Activated T-cell treated with anti-CD3 and anti-CD28 coated beads for 24 hours (primary cell): Measurements from ENCODE around the gene ZNF664.
A peak's percentile ranks its signal among the peaks of the same experiment; 100 is the strongest.

ENCODE experiments used
- DNase-seq: peaks from one replicate; pipeline ENCODE4 v3.0.0-alpha.2; 2020; ENCODE audit warnings: low read depth

ZNF664 gene

GRCh38 chr12:124034297-124034696 is 61.3 kb downstream of the ZNF664 start:
- no peak for DNase-seq

GRCh38 chr12:124035163-124035562 is 62.1 kb downstream of the ZNF664 start:
- DNase-seq, result no peak

GRCh38 chr12:124036171-124036598 is 63.2 kb downstream of the ZNF664 start:
- no peak for DNase-seq

- DNase-seq, result peak; percentile 35
Measured at GRCh38 chr12:124036657-124037109, 63.7 kb downstream of the ZNF664 start.

- DNase-seq, result no peak
Measured at GRCh38 chr12:124037331-124037730, 64.3 kb downstream of the ZNF664 start.

- DNase-seq, result no peak
Measured at GRCh38 chr12:124039276-124039675, 66.3 kb downstream of the ZNF664 start.

GRCh38 chr12:124040291-124040690 is 67.3 kb downstream of the ZNF664 start:
- no peak for DNase-seq

- no peak for DNase-seq
Measured at GRCh38 chr12:124040737-124041136, 67.7 kb downstream of the ZNF664 start.

- DNase-seq, result no peak
Measured at GRCh38 chr12:124041907-124042306, 68.9 kb downstream of the ZNF664 start.

- no peak for DNase-seq
Measured at GRCh38 chr12:124044021-124044420, 71.0 kb downstream of the ZNF664 start.

- no peak for DNase-seq
Measured at GRCh38 chr12:124044809-124045321, 71.8 kb downstream of the ZNF664 start.

- DNase-seq, result no peak
Measured at GRCh38 chr12:124045671-124046455, 72.8 kb downstream of the ZNF664 start.

- DNase-seq, result no peak
Measured at GRCh38 chr12:124046456-124046740, 73.4 kb downstream of the ZNF664 start.

- DNase-seq, result no peak
Measured at GRCh38 chr12:124047045-124047566, 74.1 kb downstream of the ZNF664 start.

GRCh38 chr12:124049451-124050094 is 76.6 kb downstream of the ZNF664 start:
- no peak for DNase-seq

GRCh38 chr12:124053851-124054250 is 80.8 kb downstream of the ZNF664 start:
- no peak for DNase-seq

GRCh38 chr12:124055066-124055465 is 82.1 kb downstream of the ZNF664 start:
- no peak for DNase-seq

- no peak for DNase-seq
Measured at GRCh38 chr12:124057691-124058090, 84.7 kb downstream of the ZNF664 start.

GRCh38 chr12:124059752-124060151 is 86.7 kb downstream of the ZNF664 start:
- DNase-seq, result no peak
